Measurements from ENCODE around the gene RASGRP1.

RASGRP1 gene

DNA sequence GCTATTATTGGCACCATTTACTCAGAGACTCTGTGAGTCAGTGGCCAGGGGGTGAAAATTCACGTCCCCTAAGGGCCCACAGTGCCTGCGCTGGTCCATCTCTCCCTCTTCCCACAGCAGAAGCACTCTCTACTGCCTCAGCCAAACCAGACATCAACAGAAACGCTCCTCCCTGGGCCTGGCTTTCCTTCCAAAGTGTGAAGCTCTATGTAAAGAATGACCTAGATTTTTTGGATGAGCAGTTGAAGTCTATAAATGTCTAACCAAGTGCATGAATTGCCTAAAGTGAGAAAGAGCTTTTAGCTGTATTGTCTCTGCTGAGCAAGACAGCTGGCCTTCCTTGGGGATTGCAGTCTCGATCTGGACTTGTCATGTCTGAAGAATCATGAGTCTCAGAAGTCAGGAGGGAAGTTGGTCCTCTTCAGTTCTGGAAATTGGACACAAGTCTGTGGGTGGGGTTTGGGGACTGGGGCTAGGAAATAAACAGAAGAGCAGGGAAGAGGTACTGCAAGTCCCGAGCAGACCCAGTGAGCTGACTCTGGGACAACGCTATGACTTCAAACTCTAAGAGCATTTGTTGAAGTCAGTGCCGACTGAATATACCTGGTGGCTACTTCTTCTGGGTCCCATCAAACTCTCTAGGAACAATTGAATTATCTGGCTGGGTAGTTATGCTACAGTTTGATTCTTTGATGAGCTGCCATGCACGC lies 29.0 kb downstream of the RASGRP1 start:
- DNase-seq = no peak

DNA sequence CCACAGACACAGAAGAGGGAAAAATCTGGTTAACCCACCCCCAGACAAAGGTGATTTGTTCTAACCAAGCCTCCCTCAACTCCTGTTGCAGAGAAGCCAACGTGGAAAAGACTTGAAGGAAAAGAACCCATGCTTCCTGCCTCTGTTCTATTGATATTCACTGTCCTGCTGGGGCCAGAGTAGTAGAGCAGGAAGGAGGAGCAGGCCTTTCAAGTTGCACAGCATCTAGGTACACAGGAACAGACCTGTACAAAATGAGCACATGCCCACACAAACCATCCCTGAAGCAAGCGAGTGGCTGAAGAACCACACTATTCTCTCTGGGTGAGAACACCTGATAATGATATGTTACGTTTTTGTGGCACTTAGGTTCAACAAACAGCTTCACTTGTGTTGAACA lies 29.9 kb downstream of the RASGRP1 start:
- DNase-seq = no peak

- no peak for DNase-seq
These were observed 30.7 kb downstream of the RASGRP1 start for GRCh38 chr15:38533926-38534325.

DNA sequence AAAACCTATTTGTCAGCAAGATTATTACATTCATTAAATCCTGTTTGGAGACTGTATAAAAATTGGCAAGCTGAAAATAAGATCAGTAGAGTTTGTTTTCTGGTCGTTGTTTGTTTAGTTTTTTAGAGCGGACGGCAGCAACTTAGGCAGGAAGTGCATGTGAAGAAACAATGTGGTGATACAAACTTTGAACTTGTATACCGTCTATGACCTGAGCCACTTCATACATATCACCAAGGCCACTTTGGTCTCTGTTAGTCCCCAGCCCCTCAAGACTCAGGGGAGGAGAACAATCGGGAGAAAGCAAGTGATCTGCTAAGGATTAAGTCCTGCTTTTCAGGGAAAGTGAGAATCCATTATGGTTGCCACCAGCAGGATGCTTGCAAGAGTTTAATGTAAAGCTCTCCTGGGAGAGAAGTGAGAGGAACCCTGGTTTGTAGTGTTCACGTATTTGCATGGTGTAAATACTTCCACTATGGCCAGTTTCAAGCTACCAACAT lies 31.1 kb downstream of the RASGRP1 start:
- DNase-seq = no peak

GRCh38 chr15:38532728-38533127 lies 31.9 kb downstream of the RASGRP1 start:
- DNase-seq = no peak

DNA sequence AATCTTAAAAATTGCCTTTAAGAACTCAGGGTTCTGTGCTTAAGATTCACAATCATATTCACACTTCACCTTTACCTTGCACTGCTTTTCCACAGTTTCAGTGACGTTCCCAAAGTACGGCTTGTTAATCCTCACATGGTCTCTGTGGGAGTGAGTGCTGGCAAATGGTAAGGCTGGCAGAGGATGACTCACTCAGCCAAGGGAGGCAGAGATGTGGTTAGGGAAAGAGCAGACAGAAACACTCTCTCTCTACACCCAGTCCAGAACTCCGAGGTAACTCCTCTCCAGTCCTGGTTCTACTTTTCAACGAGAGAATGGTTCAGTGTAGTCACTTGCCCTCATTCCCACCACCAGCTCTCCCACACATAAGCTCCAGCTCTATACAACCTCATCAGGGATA lies 33.1 kb downstream of the RASGRP1 start:
- DNase-seq = no peak

GRCh38 chr15:38530113-38530512 lies 34.5 kb downstream of the RASGRP1 start:
- DNase-seq = no peak

- no peak for DNase-seq
These were observed 36.3 kb downstream of the RASGRP1 start for GRCh38 chr15:38528294-38528693.

DNA sequence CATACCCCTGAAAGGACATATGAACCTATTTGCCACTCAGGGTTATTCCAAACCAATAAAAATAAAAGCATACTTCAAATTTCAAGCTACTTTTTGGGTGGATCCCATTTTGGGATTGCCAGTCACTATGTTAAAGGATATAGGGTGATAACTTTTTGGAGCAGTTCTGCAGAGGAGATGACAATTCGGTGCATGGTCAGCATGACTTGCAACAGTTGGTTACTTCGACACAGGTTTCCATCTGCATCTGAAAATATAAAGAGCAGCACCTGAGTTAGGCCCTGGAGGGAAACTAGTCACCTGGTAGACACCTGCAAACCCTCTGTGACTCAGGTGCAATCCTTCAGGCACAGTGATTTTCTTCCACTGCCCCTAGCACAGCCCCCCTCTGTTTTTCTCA lies 38.5 kb downstream of the RASGRP1 start:
- no peak for DNase-seq

- no peak for DNase-seq
These were observed 39.1 kb downstream of the RASGRP1 start for GRCh38 chr15:38525489-38525888.

DNA sequence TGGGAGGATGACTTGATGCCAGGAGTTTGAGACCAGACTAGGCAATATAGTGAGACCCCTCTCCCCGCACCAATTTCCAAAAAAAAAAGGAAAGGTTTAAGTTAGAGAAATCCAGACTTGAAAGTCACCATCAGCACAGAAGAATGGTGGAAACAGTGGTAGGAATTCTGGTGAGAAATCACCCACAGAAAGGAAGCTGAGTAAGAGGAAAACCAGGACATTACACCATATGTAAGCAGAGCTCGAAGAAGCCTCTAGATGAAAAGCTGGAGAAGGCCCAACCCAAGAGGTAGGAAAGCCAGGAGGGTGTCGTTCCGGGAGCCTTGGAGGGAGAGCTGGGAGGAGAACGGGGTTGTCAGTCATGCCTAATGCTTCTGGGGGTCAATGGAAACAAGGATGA lies 40.5 kb downstream of the RASGRP1 start:
- no peak for DNase-seq

DNA sequence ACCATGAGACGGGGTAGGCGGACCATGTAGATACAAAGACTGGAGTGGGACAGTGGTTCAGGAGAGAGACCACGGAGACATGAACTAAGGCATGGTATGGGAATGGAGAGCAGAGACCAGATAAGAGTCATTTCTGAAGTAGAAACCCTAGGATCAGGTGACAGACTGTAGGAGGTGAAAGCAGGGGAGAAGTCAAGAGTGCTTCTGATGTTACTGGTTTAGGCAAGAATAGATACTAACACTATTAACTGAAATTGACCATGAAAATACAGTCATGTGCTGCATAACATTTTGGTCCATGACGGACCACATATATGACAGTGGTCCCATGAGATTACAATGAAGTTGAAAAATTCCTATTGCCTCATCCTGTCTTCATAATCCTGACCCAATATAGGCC lies 41.7 kb downstream of the RASGRP1 start:
- no peak for DNase-seq

DNA sequence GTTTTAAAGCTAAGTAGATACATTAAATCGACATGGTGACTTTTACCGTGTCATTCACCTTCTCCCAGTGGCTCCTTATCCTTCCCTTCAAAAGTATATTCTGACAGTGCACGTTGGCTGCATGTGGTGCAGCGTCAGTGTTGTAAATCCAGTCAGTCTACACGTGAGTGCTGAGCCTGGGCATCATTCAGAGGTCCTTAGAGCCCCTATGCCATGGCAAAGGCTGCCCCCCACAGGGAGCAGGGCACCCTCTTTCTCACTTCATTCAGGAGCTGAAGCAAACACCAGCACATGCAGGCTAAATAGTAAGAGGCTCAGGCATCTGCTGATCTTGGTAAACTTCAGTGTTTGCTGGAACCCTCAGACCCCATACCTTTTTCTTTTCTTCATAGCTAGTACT lies 43.3 kb downstream of the RASGRP1 start:
- DNase-seq = no peak

DNA sequence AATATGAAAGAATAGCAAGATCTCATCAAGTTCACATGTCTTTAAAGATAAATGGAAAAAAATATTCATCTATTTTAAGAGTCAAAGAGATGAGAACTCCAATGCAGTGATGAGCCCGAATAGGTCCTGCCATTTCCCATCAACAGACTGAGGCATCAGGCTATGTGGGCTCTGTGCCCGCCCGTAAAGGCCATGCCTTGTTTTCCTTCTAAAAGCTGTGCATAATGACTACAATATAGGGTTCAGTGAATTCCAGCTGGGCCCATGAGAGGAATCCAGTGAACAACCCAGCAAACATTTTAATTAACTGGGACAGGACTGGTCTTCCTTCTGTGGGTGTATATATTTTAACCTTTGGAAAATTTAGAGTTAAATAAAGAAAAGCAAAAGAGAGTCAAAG lies 44.6 kb downstream of the RASGRP1 start:
- no peak for DNase-seq

GRCh38 chr15:38518084-38518483 lies 46.5 kb downstream of the RASGRP1 start:
- no peak for DNase-seq

DNA sequence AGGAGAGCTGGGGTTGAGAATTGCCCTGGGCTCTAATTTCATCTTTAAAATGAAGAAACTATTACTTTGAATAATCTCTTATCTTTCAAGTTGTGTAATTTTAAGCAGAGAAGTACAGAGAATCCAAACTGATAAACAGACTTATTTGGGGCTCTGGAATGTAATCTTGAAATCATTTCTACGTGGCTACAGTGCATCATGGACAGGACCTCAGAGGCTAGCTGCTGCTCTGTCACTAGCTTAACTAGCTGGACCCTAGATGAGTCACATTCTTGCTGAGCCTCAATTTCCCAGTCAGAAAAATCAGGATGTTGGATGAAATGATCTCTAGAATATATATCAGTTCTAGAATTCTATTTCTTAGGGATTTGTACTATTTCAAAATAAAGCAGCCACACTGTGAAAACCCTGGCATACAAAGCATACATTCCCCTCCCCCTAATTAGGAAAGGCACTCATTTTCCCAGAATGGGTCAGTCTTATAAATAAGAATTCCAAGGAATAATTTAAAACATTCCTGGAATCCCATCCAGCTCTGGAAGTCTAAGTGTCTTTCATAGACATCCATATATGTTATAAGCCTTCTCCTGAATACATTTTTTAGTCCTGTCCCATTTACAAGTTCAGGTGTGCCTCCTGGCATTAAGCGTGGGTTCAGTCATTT lies 47.2 kb downstream of the RASGRP1 start:
- DNase-seq = no peak

- no peak for DNase-seq
These were observed 48.0 kb downstream of the RASGRP1 start for GRCh38 chr15:38516626-38517025.

- DNase-seq = no peak
These were observed 50.0 kb downstream of the RASGRP1 start for GRCh38 chr15:38514601-38515000.

GRCh38 chr15:38512901-38513300 lies 51.7 kb downstream of the RASGRP1 start:
- DNase-seq = no peak

DNA sequence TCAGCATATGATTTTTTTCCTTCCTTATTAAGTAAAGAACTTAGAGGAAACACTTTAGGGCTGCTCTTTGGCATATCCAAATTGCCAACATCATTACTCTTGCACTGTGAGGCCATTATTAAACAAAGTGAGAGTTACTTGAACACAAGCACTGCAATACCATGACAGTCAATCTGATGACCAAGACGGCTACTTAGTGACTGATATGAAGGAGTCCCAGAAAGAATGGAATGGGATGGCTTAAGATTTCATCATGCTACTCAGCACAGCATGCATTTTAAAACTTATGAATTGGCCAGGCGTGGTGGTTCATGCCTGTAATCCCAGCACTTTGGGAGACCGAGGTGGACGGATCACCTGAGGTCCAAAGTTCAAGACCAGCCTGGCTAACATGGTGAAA lies 55.5 kb downstream of the RASGRP1 start:
- DNase-seq = no peak

DNA sequence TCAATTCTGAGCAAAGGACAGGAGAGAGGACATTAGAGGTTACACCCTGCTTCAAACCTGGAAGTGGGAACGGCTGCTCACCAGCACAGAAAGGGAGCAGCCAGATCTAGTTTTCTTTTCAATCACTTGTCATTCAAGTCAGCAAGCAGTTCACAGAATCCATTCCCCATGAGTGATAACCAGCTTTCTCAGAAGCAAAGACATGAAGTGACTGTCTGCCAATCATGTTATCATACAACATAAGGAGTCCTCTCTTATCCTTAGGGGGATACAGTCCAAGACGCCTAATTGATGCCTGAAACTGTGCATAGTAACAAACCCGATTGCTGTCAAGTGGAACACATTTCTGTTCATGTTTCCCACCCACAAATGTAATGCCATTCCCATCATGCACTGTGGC lies 56.0 kb downstream of the RASGRP1 start:
- DNase-seq = no peak

- DNase-seq = no peak
These were observed 57.0 kb downstream of the RASGRP1 start for GRCh38 chr15:38507570-38507969.

DNA sequence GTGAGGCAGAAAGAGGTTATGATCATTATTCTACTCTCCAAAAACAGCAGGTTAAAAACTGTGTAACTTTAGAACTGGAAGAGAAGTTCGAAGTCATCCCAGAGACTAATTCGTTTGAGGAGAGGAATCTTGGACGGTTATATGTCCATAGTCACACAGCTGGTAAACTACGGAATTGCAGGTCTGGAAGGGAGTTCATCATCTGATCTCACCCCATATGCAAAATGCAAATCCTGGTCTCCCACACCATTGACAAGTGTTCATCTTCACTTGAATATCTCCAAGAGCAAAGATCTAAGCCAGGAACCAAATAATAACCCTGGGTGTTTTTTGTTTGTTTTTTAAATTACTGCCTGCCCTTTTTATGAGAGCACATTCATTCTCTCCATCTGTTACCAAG lies 57.6 kb downstream of the RASGRP1 start:
- DNase-seq = no peak

GRCh38 chr15:38504680-38505467 lies 59.7 kb downstream of the RASGRP1 start:
- DNase-seq = no peak
